Measurements from ENCODE around the gene ATG16L1. TPM values are rescaled to one million over a fixed set of nuclear protein-coding genes. Genes with fewer than 3 reads are reported as not detected.

ATG16L1 gene
- total and polyA plus RNA-seq, 9 of the 15 experiments (the other 6 are each of a cell fraction or from before 2014, with no cell fraction given) = 6.4 to 21.3 (median 17.2) TPM

GRCh38 chr2:233311241-233311926, 59.9 kb downstream of the ATG16L1 start:
- H2AFZ ChIP-seq (ENCODE audit: low read depth, low read length) = no peak overlapping the region
- no peak overlapping the region for H3K27ac ChIP-seq (ENCODE audit: extremely low read depth, low read depth, low read length)
- no peaks in the 10 kb centered on the region; a peak in 1 of 5 replicates for H3K4me1 ChIP-seq (replicated peaks in 1 of 2; ENCODE audit: control insufficient read depth in 2 of 2, insufficient read depth in 2 of 2, low read length in 2 of 2)
- CTCF ChIA-PET (ENCODE audit: low intra/inter-chr PET ratio) = no interaction called here
- H3K9me3 ChIP-seq (replicated peaks; ENCODE audit: control insufficient read depth, insufficient read depth, low read depth, low read length) = no peaks in the 10 kb centered on the region
- POLR2A ChIA-PET = no interaction called here
- no peaks in the 10 kb centered on the region; the same call in 1 of the 2 replicates for H4K20me1 ChIP-seq (replicated peaks; ENCODE audit: control insufficient read depth, insufficient read depth, low read length)
- H3K4me3 ChIP-seq = no peak overlapping the region
- no peak overlapping the region for H3K9ac ChIP-seq (ENCODE audit: insufficient read depth in 1 of 2, low read depth in 2 of 2, low read length in 2 of 2)
- peaks cover 3 to 42% of the 10 kb centered on the region in 2 experiments; a peak in 3 of 5 replicates for H3K27me3 ChIP-seq (ENCODE audit: control insufficient read depth in 2 of 2, insufficient read depth in 2 of 2, low read length in 2 of 2)
- peak; percentile 79 for TF ChIP-seq USF1 (CRISPR knock-in tag; IDR thresholded peaks at IDR 0.05)
- no peak for TF ChIP-seq STAT6 (CRISPR knock-in tag; IDR thresholded peaks at IDR 0.05)
- peak; percentile 34 for TF ChIP-seq NFYB (IDR thresholded peaks at IDR 0.05; ENCODE audit: extremely low read depth, insufficient read length)
- peak; percentile 82 for TF ChIP-seq USF2 (CRISPR knock-in tag; IDR thresholded peaks at IDR 0.05)
- peak; percentile 55; the same call in 1 of the 2 replicates for TF ChIP-seq RAD51 (IDR thresholded peaks at IDR 0.05; ENCODE audit: borderline replicate concordance, low read depth)
- no peaks in the 10 kb centered on the region for H3K9me1 ChIP-seq (ENCODE audit: control insufficient read depth, insufficient read depth, low read length)
- H3K79me2 ChIP-seq (ENCODE audit: control insufficient read depth, insufficient read depth, low read length) = no peaks in the 10 kb centered on the region
- intact Hi-C loops (cut with micrococcal nuclease) = no loop called here
- FAIRE-seq = no peak
- no peak for ATAC-seq
- no TSS peak for BruUV-seq (replicated peaks)
- 29% methylated on average over 8 of the region's 11 CpGs for WGBS (ENCODE audit: insufficient coverage, low coverage, missing lambda C conversion rate)
- H3K36me3 ChIP-seq (ENCODE audit: control insufficient read depth, insufficient read depth, low read length) = no peaks in the 10 kb centered on the region
- DNase-seq (ENCODE audit: extremely low read depth in 1 of 4, low spot score in 3 of 4) = peak in 1 of 4 experiments; percentile 16
- H3K4me2 ChIP-seq (ENCODE audit: insufficient read depth, low read length) = no peak overlapping the region
- in situ Hi-C loops (cut with MboI) = no loop called here

All from K562 (cell line).